Activated CD4-positive, alpha-beta T cell treated with anti-CD3 and anti-CD28 coated beads, Interleukin-2, amount 50 U/mL, for 24 hours (primary cell): ENCODE results near the gene SZT2.
"Not testable (repeated sequence)": the region's sequence is repeated elsewhere in the genome, so short reads cannot be mapped to it uniquely, and the experiment has no call there.

Source experiments
- DNase-seq, 2 donors: peaks; one replicate each; pipeline ENCODE4 v3.0.0-alpha.2; 2020; ENCODE audit warnings: low read depth in 1 of 2, low spot score in 1 of 2

Gene SZT2

DNA sequence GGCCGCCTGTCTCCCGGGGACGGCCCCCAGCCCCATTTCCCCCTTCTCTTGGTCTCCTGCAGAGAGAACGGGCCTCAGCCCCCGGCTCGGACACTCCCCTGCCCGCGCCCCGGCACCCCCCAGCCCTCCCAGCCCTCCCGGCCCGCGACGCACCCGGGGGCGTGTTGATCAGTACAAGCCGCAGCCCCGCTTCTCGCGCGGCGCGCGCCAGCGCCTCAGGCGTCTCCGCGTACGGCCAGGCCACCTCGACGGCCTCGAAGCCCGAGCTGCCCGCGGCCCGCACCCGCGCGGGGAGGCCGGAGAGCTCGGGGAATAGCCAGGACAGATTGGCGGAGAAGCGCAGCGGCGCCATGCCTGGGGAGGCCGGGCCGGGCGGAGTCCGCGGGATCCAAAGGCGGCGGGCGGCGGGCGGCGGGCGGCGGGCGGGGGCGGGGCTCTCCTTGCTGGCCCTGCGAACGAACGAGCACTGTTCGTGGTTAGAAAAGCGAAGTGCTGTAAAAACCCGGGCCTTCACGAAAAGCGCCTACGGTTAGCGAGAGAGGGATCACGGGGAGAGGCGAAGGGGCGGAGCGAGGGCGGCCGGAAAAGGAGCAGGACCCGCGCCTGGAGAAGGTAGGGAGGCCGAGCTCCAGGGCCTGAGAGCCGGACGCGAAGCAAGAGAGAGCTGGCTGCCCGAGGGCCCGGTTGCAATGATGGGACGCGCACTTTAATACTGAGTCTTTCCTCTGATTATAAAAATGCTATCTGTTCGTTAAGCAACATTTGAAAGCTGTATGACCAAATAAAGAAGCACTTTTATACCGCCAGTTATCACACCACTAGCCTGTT lies 64.0 kb downstream of the SZT2 start, which contains the start of gene HYI:
Gene HYI (minus strand): TSS at position 490 of the 828 bp plus-strand sequence. CDS start 138 bp downstream, at position 352.
- peak; percentile 25 to 62 for DNase-seq

GRCh38 chr1:43454270-43455011 lies 64.7 kb downstream of the SZT2 start:
- peak in 1 of 2 donors; percentile 45 for DNase-seq

- no peak for DNase-seq
Observed at GRCh38 chr1:43455213-43455889, 65.7 kb downstream of the SZT2 start.

DNA sequence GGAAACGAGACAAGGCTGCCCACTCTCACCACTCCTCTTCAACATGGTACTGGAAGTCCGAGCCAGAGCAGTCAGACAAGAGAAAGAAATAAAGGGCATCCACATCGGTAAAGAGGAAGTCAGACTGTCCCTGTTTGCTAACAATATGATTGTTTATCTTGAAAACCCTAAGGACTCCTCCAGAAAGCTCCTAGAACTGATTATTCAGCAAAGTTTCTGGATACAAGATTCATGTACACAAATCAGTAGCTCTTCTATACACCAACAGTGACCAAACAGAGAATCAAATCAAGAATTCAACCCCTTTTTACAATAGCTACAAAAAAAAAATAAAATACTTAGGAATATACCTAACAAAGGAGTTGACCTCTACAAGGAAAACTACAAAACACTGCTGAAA lies 68.7 kb downstream of the SZT2 start:
- not testable (repeated sequence) for DNase-seq

DNA sequence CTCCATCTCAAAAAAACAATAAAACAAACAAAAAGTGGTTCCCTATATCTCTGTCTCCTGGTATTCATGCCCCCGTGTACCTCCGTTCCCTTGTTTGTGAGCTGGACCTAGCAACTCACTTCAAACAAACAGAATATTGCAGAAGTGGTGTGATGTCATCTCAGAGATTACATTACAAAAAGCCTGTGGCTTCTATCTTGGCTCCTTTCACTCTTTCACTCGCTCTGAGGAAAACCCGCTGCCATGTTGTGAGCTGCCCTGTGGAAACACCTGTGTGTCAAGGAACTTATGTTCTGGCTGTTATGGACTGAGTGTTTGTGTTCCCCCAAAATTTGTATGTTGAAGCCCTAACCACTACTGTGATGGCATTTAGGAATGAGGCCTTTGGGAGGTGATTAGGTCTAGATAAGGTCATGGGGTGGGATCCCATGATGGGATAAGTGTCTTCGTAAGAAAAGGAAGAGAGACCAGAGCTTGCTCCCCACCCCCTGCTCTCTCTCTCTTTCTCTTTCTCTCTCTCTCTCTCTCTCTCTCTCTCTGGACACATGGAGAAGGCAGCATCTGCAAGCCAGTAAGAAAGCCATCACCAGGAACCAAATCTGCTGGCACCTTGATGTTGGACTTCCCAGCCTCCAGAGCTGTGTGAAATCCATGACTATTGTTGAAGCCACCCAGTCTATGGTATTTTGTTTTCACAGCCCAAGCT lies 71.4 kb downstream of the SZT2 start:
- DNase-seq, result no peak

- DNase-seq, result no peak
Observed at GRCh38 chr1:43463479-43463878, 73.8 kb downstream of the SZT2 start.

GRCh38 chr1:43464681-43465504 lies 75.2 kb downstream of the SZT2 start:
- DNase-seq, result no peak

DNA sequence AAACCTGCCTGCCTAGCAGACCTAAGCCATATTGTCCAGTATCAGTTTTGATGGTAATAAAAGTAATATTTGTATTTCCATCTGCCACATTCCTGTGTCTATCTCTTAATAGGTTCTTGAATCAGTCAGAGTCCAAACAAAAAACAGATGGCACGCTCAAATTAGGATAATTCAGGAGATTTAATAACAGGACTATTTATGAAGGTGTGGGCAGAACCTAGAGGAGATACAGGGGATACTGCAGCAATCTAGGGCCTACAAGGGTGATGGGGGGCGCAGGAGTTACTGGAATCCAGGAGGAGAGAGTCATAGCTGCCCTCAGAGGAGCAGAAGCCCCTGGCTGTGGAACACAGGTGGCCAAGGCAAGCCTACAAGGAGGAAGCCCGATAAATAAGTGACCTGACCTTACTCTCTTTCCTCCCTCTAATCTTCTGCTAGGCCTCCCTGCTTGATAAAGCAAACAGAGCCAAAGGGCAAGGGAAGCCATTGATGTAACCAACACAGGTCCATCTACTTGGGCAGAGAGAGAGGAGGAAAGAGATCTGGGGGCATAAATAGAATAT lies 75.9 kb downstream of the SZT2 start:
- DNase-seq, result no peak

- no peak for DNase-seq
Observed at GRCh38 chr1:43466403-43466802, 76.7 kb downstream of the SZT2 start.

DNA sequence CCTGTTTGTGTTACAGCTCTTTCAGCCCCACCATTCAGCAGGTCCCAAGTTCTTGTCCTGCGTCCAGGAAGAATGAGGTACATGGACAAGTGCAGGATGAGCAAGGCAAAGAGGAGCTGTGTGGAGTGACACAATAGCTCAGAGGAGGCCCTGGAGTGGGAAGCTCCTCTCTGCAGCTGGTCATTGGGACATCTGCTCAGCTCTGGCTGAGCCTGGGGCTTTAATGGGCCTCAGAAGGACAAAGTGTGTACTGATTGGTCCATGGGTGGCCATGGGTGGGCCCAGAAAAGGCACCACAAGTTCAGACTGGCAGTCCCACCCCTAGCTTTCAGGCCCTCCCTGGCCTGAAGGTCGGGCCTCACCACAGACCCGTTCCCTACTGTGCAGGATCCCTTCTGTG lies 78.7 kb downstream of the SZT2 start:
- DNase-seq, result no peak

- no peak for DNase-seq
Observed at GRCh38 chr1:43469932-43470331, 80.2 kb downstream of the SZT2 start.

DNA sequence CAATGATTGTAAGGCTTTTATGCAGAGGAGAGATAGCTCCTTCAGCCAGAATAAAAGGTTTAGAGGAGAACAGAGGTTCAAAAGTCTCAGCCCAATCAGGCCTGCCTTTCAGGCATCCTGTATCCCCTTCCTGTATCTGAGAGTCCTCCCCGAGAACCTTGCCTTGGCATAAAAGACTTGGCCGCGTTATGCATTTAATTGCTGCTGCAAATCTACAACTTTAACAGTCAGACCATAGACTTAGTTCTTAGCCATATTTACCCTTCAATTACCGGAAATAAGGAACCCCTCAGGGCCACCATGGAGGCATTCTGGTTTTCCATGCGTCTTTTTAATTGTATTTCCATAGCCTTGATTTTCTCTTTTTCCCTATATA lies 82.4 kb downstream of the SZT2 start:
- no peak for DNase-seq

- DNase-seq, result not testable (repeated sequence)
Observed at GRCh38 chr1:43472463-43473151, 82.9 kb downstream of the SZT2 start.

GRCh38 chr1:43473463-43473862 lies 83.8 kb downstream of the SZT2 start:
- no peak for DNase-seq

DNA sequence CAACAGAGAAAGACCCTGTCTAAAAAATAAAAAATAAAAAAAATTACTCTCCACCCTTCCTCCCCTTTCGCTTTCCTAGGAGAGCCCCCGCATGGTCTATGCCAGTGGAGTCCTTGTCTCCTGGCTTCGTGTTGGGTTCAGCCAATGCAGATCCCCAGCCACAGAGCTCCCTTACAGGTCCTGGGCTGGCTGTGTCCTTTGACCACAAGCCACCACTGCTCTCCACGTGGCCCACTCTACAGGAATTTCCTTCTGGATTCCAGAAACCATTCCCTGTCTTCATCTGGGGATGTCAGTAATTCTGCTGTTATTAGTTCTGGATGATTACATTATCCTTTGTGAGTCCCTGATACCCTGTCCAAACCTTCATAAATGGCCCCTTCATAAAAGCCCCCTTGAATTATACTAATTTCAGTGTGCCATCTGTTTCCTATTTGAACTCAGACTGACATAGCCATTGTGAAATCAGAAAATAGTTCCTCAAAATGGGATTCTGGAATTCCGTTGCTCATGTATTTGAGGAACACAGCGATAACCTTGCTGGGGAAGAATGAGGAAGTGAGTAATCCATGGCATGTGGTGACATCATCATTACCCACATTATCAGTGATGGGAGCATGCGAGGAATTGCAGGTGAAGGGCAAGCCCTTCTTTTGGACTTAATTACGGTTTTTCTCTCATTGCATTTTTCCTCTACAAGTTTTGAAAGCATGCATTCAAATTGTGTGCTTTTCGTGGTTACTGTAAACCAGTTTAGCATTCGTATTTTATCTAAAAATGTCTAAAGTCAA lies 86.1 kb downstream of the SZT2 start:
- DNase-seq, result not testable (repeated sequence)

DNA sequence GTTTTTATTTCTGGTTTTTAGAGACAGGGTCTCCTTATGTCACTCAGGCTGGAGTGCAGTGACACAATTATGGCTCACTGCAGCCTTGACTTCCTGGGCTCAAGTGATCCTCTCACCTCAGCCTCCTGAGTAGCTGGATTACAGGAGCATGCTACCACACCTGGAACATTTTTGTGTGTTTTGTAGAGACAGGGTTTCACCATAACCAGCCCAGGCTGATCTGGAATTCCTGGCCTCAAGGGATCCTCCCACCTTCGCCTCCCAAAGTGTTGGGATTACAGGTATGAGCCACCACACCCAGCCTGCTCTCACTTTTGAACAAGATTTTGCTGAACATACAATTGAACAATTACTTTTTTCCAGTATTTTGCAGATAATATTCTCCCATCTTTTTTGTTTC lies 88.0 kb downstream of the SZT2 start:
- no peak for DNase-seq

DNA sequence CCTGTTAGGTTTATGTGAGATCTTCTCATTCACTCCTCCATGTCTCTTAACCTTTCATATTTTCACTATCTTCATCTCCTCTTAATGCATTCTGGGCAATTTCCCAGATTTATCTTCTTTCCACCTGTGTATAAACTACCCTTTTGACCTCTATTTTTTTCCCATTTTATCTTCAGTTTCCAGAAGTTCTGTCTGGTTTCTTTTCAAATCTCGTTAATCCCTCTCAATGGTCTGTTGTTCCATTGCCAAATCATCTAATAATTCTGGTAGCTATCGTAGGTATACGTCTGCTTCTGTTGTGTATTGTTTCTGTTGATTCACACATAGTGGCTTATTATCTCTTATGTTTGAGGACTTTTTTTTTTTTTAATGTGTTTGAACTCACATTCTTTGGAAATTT lies 89.7 kb downstream of the SZT2 start:
- no peak for DNase-seq

GRCh38 chr1:43481491-43481890 lies 91.8 kb downstream of the SZT2 start:
- DNase-seq, result no peak

GRCh38 chr1:43482215-43482614 lies 92.5 kb downstream of the SZT2 start:
- DNase-seq, result no peak
